HG03520 (cell line): ENCODE data around the gene DIPK1B.
A peak's percentile ranks its signal among the peaks of the same experiment; 100 is the strongest.
"Not testable (repeated sequence)": the region's sequence is repeated elsewhere in the genome, so short reads cannot be mapped to it uniquely, and the experiment has no call there.

Experiments
- ATAC-seq: cut with Tn5 transposase; IDR thresholded peaks from one replicate; pipeline ENCODE4 v1.9.1; 2021; ENCODE audit warnings: mild to moderate bottlenecking, moderate library complexity; ENCODE audit not compliant: unreplicated experiment

DIPK1B gene

DNA sequence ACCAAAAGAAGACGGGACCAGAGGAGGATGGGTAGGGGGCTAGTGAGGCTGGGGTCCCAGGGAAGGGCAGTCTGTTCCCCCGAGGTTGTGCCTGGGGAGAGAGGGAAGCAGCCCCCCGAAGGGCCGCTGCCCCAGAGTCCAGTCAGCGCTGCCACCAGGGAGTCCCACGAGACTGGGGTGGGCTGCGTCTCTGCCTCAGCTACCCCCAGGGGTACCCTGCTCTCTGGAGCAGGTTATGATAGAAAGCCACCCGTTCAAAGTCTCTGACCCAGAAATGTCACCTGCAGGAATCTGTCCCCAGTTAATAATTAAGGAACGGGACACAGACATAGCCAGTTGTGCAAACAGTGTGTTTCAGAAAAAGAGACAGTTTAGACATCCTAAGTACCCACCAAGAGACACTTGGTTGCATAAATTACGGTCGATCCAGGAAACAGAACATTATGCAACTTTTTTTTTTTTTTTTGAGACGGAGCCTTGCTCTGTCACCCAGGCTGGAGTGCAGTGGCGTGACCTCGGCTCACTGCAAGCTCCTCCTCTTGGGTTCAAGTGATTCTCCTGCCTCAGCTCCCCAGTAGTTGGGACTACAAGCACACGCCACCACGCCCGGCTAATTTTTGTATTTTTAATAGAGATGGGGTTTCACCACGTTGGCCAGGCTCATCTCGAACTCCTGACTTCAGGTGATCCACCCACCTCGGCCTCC lies 14.4 kb upstream of the DIPK1B start:
- no peak for ATAC-seq

DNA sequence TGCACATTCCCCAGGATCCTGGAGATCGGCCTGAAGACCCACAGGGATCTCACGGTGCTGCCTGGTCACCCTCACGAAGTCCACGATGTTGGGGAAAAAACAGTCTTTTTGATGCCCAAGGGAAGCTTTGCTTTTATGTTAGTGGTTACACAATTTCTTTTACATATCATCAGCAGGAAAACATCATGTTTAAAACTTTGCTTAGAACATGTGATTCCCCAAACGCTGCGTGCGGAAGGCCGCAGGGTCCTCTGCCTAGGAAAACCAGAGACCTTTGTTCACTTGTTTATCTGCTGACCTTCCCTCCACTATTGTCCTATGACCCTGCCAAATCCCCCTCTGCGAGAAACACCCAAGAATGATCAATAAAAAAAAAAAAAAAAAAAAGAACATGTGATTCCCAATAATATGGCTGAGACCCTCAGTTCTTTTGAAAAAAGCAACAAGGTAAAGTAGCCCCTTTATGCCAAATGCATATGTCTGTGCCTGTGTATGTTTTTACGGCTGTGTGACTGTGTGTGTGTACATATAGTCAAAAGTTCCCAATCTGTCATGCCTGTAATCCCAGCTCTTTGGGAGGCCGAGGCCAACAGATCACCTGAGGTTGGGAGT lies 13.6 kb upstream of the DIPK1B start:
- ATAC-seq: no peak

DNA sequence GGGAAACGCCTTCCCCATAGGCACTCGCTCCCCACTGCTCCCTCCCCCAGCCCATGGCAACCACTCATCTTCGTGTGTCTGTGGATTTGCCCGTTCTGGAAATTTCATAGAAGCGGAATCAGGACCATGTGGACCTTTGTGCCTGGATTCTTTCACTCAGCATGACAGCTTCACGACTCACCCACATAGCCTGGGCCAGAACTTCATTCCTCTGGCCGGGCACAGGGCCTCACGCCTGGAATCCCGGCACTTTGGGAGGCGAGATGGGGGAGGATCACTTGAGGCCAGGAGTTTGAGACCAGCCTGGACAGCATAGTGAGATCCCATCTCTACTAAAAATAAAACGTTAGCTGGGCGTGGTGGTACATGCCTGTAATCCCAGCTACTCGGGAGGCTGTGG lies 12.1 kb upstream of the DIPK1B start:
- no peak for ATAC-seq

DNA sequence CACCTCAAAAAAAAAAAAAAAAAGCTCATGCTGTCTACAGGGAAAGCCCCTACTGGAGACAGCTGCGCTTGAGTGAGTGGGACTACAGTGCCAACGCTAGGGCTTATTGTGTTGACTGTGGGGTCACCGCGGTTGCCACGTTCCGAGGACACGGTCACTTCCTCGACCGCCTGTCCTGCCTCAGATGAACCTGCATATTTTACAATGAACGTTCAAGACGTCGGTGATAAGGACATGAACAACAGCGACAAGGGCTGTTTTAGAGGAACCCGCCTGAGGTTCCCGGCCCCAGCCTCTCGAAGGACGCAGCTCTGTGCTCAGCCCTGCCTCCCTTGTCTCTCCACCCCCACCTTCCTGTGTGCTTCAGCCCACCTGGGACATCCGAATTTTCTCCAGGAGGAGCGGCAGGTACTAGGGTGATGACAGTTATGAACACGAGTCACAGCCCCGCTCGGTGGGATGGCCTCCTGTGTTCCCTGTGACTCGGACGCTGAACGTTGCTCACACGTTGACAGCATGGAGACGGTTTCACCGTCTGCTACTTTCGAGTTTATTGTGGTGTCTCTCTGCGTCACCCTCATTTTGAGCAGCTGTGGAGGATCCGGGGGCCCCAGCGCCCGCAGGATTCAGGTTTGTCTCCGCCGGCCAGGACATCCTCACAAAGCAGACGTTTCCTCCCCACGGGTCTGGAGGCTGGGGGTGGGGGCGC lies 11.3 kb upstream of the DIPK1B start:
- ATAC-seq: peak; percentile 69

DNA sequence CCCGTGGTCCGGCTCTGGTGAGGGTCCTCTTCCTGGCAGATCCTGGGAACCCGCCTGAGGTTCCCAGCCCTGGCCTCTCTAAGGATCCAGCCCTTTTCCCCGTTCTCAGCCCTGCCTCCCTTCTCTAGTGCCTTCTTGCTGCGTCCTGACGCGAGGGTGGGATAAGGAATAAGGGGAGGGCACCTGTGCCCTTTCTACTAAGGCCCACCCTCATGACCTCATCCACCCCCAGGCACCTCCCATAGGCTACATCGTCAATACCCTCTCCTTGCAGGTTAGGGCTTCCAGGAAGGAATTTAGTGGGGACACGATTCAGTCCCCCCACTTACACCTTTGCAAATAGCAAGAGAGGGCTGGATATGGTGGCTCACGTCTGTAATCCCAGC lies 10.7 kb upstream of the DIPK1B start:
- ATAC-seq: no peak

DNA sequence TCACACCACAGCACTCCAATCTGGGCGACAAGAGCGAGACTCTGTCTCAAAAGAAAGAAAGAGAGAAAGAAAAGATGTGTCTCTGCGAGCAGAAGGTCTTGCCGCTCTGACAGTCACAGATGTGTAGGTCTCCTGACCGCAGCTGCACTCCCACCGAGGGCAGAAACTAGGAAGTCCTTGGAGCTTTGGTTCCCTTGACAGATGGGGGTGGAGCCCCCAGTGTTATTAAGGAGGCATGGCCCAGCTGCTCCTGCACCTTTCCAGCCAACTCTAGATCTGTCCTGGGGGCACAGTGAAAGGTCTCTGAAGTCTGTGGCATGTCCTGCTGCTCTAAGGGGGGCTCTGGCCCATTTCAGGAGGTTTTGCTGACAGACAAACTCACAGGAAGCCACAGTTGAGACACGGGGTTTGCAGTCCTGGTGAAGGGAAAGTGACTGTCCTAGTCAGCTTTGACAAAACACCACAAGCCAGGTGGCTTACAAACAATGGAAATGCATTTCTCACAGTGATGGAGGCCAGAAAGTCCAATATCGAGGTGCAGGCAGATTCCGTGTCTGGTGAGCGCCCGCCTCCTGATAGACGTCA lies 9.0 kb upstream of the DIPK1B start:
- ATAC-seq: no peak

DNA sequence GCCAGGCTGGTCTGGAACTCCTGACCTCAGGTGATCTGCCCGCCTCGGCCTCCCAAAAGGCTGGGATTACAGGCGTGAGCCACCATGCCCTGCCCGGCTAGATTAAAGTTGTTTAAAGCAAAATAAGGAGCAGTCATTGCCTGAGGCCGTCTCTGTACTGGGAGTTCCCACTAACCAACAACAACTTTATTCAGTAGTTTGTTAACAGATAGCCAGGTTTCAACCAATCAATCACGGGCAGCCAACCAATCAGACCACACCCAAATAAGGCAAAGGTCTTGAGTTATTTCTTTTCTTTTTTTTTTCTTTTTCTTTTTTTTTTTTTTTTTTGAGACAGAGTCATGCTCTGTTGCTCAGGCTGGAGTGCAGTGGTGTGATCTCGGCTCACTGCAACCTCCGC lies 7.6 kb upstream of the DIPK1B start:
- ATAC-seq: not testable (repeated sequence)

DNA sequence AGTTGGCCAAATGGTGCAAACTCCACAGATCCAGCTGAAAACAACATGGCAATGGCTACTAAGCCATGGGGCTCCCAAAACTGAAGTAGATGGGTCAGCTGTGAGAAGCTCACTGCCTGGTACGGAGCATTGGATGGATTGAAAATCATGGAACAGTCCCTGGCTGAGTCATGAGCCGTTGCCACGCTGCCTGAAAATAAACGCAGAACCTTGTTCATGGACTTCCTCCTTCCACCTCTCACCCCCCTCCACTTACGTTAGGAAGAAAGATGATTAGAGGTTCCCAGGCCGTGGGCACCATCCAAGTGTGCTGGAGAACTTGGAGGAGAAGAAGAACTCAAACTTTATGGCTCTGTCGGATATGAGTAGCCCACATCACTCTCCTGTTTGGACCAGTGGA lies 6.8 kb upstream of the DIPK1B start:
- ATAC-seq: no peak

DNA sequence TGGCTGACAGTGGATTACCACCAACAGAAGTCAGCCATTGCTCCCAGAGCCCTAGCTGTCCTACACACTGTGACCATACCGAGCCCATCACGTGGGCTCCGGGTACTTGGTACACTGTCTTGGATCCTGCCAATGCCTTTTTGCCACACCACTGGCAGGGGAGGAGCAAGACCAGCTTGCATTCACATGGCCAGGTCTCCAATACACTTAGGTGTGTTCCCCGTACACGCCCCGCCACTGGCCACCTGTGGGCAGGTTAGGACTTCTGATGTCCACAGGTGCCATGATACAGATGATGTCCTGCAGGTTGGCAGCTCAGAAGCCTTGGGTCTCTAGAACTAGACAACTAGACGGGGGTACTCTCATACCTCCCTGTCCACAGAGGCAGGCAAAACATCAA lies 5.4 kb upstream of the DIPK1B start:
- no peak for ATAC-seq

DNA sequence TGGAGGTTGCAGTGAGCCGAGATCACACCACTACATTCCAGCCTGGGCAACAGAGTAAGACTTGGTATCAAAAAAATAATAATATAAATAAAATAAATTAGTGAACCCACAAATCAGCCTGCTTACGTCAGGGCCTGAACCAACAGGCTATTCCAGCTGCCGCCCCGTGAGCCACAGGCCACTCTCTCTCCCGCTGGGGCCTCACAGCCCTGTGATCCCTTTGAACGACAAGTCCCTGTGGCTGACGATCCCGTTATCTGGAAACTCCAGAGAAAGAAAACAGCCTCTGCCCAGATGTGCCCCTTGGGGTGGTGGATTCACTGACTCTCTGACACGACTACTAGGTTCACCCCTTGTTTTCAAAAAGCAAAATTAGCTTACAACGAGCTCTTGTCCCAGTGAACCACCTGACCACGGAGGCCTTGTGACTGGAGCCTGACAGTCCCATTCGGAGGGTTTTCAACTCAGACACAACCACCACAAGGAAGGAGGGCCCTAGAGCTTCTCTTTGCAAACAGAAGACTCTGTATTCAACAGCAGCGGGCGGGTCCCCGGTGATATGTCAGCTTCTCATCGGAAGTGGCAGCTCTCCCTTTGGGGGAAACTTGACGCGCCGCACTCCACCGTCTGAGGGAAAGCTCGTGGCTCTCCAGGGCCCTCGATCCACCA lies 4.4 kb upstream of the DIPK1B start:
- ATAC-seq: no peak

DNA sequence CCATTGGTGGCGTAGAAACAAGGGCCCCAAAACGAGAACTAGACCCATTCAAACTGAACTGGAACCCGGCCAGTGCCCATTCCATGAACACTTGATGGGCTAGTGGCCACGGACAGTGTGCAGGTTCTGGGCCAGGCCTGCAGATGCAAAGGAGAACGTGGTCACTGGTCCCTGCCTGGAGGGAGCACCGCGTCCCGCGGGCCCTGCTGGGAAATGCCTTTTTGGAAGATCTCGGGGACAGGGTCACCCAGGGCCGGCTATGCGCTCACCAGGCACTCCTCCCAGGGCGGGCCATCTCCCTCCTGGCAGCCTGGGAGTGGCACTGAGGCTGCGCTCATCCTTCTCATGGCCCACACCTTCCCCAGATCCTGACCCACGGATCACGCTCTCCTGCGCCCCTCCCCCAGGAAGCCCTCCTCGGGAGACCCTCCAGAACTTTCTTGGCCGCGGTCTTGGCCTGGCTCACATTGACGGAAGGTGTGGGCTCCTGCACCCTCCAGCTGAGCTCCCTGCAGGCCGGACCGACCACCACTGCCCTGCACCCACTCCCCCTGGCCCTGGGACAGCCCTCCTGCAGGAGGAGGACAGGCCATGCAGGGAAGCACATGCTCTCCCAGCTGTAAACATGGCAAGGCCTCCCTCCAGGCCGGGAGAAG lies 2.8 kb upstream of the DIPK1B start:
- no peak for ATAC-seq

DNA sequence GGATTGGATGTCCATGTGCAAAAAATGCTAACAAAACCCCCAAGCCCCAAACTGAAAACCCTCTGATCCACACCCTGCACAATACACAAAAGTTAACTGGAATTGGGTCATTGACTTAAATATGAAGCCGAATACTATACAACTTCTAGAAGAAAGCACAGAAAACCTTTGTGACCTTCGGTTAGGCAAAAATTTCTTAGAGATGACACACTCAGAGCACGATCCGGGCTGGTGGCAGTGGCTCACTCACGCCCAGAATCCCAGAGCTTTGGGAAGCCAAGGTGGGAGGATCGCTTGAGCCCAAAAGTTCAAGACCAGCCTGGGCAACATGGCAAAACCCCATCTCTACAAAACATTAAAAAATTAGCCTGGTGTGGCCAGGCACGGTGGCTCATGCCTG lies 1.8 kb upstream of the DIPK1B start:
- ATAC-seq: no peak

DNA sequence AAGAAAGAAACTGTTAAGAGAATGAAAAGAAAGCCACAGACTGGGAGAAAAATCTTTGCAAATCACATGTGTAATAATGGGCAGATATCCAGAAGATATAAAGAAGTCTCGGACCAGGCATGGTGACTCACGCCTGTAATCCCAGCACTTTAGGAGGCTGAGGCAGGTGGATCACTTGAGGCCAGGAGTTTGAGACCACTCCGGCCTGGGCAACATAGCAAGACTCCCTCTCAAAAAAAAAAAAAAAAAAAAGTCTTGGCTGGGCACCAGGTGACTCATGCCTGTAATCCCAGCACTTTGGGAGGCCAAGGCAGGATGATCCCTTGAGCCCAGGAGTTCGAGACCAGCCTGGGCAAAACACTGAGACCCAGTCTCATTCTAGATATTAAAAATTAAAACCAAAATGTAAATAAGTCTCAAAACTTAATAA lies 1.1 kb upstream of the DIPK1B start:
- ATAC-seq: not testable (repeated sequence)

DNA sequence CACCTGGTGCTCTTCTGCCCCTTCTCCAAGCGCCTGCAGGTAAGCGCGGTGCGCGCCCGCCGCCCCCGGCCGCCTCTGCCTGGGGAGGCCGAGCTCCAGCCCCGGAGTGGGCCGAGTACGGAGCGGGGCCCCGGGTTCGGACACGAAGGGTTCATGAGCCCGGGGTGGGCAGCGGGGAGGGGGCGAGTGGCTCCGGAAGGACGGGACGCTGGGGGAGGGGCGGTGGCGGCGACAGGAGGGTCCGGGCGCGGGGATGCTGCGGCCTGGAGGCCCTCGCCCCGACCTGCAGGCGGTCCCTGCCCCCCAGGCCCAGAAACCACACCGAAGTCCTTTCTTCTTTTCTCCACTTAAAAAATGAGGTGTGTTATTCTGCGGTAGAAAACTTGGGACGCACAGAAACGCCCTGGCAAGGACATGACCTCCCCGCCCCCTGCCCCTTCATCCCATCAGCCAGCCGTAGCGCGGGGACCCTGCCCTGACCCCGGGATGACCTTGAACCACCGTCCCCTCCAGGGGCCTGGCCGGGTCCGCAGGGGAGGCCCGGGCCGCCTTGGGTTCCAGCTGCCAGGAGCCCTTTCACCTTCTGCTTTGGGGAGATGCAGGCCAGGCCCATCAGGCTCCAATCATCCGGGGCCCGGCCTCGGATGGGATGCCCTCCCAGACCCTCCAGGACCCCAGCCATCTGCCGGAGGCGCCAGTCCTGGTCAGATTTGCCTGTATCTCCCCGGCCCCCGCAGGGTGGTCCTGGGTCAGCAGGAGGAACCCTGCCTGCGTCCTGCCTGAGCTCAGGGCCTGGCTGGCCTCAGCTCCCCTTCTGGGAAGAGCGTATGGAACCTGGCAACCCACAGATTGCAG lies 545 bp downstream of the DIPK1B start:
- ATAC-seq: no peak

DNA sequence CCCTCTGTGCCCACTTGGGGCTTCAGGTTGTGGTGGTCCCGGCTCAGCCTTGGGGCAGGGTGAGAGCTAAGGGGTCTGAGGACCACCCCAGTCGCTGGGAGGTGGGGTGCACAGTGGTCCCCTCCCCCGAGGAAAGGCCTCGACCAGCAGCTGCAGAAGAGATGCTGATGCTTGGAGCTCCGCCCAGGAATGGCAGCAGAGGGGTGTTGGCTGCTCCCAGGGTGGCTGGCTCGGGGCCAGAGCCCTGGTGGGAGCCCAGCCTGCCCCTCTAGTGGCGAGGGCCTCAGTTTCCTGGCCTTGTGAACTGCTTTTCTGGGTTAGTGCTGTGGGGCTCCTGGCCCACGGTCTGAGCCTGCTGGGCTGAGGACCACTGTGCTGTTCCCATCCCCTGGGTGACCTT lies 1.2 kb downstream of the DIPK1B start:
- ATAC-seq: no peak

DNA sequence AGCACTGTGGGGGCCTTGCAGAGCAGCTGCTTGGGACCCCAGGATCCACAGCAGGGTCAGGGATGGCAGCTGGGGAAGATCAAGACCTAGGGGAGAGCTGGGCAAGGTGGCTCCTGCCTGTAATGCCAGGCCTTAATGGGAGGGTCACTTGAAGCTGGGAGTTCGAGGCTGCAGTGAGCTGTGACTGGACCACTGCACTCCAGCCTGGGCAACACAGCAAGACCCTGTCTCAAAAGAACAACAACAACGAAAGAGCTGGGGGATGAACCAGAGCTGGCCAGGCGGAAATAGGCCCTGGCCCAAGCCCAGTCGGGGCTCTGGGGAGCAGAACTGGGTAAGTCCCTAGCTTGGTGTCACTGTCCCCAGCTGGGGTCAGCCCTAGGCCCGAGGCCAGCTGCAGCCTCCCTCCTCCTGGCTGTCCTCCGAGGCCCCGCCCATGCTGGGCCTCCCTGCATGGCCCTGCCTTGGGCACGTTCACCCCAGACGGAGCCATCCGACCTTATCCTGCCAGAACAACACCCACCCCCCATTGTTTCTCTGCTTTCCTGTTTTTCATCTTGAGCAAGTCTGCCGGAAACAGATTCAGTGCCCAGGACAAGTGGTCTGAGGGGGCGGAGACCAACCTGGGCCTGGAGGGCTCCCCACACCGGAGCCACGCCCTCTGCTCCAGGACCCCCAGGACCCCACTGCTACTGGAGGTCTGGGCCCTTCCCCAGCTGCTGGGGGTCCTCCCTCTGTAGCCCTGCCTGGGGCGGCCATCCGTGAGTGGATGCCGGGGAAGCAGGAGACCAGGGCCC lies 1.9 kb downstream of the DIPK1B start:
- no peak for ATAC-seq

DNA sequence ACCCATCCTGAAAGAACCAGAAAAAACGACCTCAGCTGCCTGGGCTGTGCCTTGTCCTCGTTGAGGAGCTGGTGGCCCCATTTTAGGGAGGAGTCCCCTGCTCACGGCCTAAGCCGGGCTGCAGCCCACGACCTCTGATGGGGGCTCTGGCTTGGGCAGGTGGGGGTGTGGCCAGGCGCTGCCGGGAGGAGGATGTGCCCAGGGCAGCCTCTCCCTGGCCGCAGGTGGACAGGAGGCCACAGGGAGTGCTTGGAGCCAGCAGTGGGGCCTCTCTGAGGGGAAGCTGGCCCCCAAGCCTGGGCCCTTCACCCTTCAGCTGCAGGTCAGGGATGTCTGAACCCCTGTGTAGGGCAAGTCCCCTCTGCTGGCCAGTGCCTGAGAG lies 2.5 kb downstream of the DIPK1B start:
- ATAC-seq: no peak

DNA sequence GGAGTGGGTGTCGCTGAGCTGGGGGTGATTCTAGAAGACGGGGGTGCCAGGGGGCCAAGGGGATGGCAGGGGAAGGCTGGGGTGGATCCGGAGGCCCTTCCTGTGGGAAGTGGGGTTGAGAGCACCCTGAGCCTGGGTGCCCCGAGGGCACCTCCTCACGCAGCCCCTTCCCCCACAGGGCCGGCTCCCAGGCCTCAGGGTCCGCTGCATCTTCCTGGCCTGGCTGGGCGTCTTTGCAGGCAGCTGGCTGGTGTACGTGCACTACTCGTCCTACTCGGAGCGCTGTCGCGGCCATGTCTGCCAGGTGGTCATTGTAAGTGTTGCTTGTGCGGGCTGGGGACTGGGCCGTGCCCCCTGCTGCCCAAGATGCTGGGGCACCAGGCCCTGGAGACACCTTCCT lies 5.0 kb downstream of the DIPK1B start:
- no peak for ATAC-seq
